ENCODE measurements around the gene SMG6. TPM values are rescaled to one million over a fixed set of nuclear protein-coding genes. Genes with fewer than 3 reads are reported as not detected.

The SMG6 gene
- total and polyA plus RNA-seq, 2 of the 4 experiments (the other 2 are of a cell fraction) = 16.3 to 30.3 TPM

- no peak; the same call in 1 of the 2 replicates for TF ChIP-seq CTCF (conservative IDR thresholded peaks at IDR 0.05; ENCODE audit: low read depth, low read length)
- TF ChIP-seq CHD1 (IDR thresholded peaks at IDR 0.05; ENCODE audit: low read depth, low read length) = no peak; the same call in 1 of the 2 replicates
Measured at GRCh38 chr17:2192367-2193057, 111.1 kb downstream of the SMG6 start (continued).

GRCh38 chr17:2191785-2192184, 111.8 kb downstream of the SMG6 start:
- Histone ChIP-seq H2AFZ (replicated peaks; ENCODE audit: low read length, poor library complexity) (peak overlapping the region; percentile 49), H3K9me1 (ENCODE audit: insufficient read depth, low read length) (peaks cover 27% of the 10 kb centered on the region), H2BK20ac (ENCODE audit: low read depth, low read length) (peak overlapping the region; percentile 67), H3K79me1 (ENCODE audit: low read depth in 1 of 2, low read length in 2 of 2) (peaks cover 47 to 82% of the 10 kb centered on the region in 2 experiments), H3K9me3 (ENCODE audit: control insufficient read depth, insufficient read depth, low read length) (no peaks in the 10 kb centered on the region), H3K27me3 (ENCODE audit: control insufficient read depth, insufficient read depth, low read length) (no peaks in the 10 kb centered on the region), H3K27ac (ENCODE audit: insufficient read depth, low read length) (peak overlapping the region; percentile 67), H3K36me3 (ENCODE audit: control insufficient read depth, insufficient read depth, low read length) (peaks cover 17% of the 10 kb centered on the region; the same call in 1 of the 2 replicates), H4K8ac (ENCODE audit: low read depth in 2 of 2, low read length in 2 of 2) (peak overlapping the region; percentile 50 to 82), H3K4me2 (ENCODE audit: low read depth, low read length) (no peak overlapping the region), H4K5ac (ENCODE audit: low read depth, low read length) (peak overlapping the region; percentile 42), H2BK120ac (ENCODE audit: low read depth, low read length) (peak overlapping the region; percentile 84), H3K4ac (ENCODE audit: low read depth, low read length) (peak overlapping the region; percentile 88), H2BK5ac (ENCODE audit: low read depth, low read length, poor library complexity, severe bottlenecking) (peak overlapping the region; percentile 84), H2AK5ac (ENCODE audit: low read depth, low read length) (peak overlapping the region; percentile 98), H3K56ac (ENCODE audit: extremely low read depth, insufficient read depth, low read length) (peak overlapping the region; percentile 63; the same call in 1 of the 2 replicates), H3K18ac (ENCODE audit: low read depth, low read length) (peak overlapping the region; percentile 38), H3K23ac (ENCODE audit: low read depth, low read length) (peak overlapping the region; percentile 53; the same call in 1 of the 2 replicates), H2AK9ac (replicated peaks; ENCODE audit: low read depth, low read length, poor library complexity) (peak overlapping the region; percentile 77), H4K20me1 (ENCODE audit: insufficient read depth, low read length) (no peaks in the 10 kb centered on the region), H3K14ac (replicated peaks; ENCODE audit: low read depth, low read length) (peak overlapping the region; percentile 54), H3K9ac (ENCODE audit: low read depth, low read length) (no peak overlapping the region), H3K4me3 (ENCODE audit: insufficient read depth, low read depth, low read length) (no peak overlapping the region), H3K4me1 (ENCODE audit: control insufficient read depth, insufficient read depth, low read length) (peaks cover 16% of the 10 kb centered on the region), H2BK15ac (ENCODE audit: low read depth, low read length) (peak overlapping the region; percentile 96; the same call in 2 of the 3 replicates), H4K91ac (ENCODE audit: insufficient read depth, low read depth, low read length) (peak overlapping the region; percentile 87)
- ChIA-PET CTCF (interaction anchor here (1.9 kb wide), 1 partner anchor 28 kb away, joined by 4 read pairs; no protein-coding TSS in a partner anchor), POLR2A (ENCODE audit: unreplicated experiment) (no interaction called here)
- in situ Hi-C loops (cut with MboI; ENCODE audit: low sequenced_read_pairs) (no loop called here), dilution Hi-C loops (cut with HindIII; ENCODE audit: low sequenced_read_pairs, unreplicated experiment) (no loop called here), intact Hi-C loops (cut with micrococcal nuclease) (loop anchor here (2.0 kb wide), 1 partner anchor 21 kb away; no protein-coding TSS in a partner anchor)
- TF ChIP-seq NFE2L2 (IDR thresholded peaks at IDR 0.05; ENCODE audit: low read depth, low read length) (no peak), ELK1 (IDR thresholded peaks at IDR 0.05; ENCODE audit: borderline replicate concordance, low read depth, low read length) (no peak), BHLHE40 (IDR thresholded peaks at IDR 0.05; ENCODE audit: low read depth, low read length) (no peak), MAFK (IDR thresholded peaks at IDR 0.05; ENCODE audit: low read depth, low read length) (no peak), RFX5 (IDR thresholded peaks at IDR 0.05; ENCODE audit: low read depth, low read length) (no peak)
- DNase-seq = no peak
- no peak for ATAC-seq (ENCODE audit: low read depth)
- no CpG with 5 or more reads among the region's 9 CpGs for WGBS, 2 experiments (ENCODE audit: extremely low coverage in 2 of 2, insufficient read length in 1 of 2)
- no TSS peak for BruUV-seq (replicated peaks)
